Measurements from ENCODE around the gene PIR.

PIR gene

GRCh38 chrX:15493118-15493962 lies at the start of gene PIR:
Gene PIR (minus strand): TSS chrX:15493333. CDS start chrX:15491257, 2,076 bp downstream.
- peak; percentile 17 to 55 (median 29) for DNase-seq (ENCODE audit: low read depth in 3 of 3)

GRCh38 chrX:15530318-15530717 lies 37.2 kb upstream of the PIR start:
- no peak for DNase-seq (ENCODE audit: low read depth in 3 of 3)

- DNase-seq (ENCODE audit: low read depth in 3 of 3): no peak
Observed at GRCh38 chrX:15529165-15529564, 36.0 kb upstream of the PIR start.

GRCh38 chrX:15525664-15526416 lies 32.7 kb upstream of the PIR start:
- DNase-seq (ENCODE audit: low read depth in 3 of 3): no peak

GRCh38 chrX:15524417-15524816 lies 31.3 kb upstream of the PIR start:
- DNase-seq (ENCODE audit: low read depth in 3 of 3): no peak

- no peak for DNase-seq (ENCODE audit: low read depth in 3 of 3)
Observed at GRCh38 chrX:15523088-15523487, 30.0 kb upstream of the PIR start.

GRCh38 chrX:15522464-15522863 lies 29.3 kb upstream of the PIR start:
- no peak for DNase-seq (ENCODE audit: low read depth in 3 of 3)

- DNase-seq (ENCODE audit: low read depth in 3 of 3): no peak
Observed at GRCh38 chrX:15515931-15516330, 22.8 kb upstream of the PIR start.

GRCh38 chrX:15514279-15514678 lies 21.1 kb upstream of the PIR start:
- DNase-seq (ENCODE audit: low read depth in 3 of 3): no peak

- DNase-seq (ENCODE audit: low read depth in 3 of 3): no peak
Observed at GRCh38 chrX:15512401-15512965, 19.4 kb upstream of the PIR start.

GRCh38 chrX:15511563-15511962 lies 18.4 kb upstream of the PIR start:
- no peak for DNase-seq (ENCODE audit: low read depth in 3 of 3)

GRCh38 chrX:15509845-15510244 lies 16.7 kb upstream of the PIR start:
- DNase-seq (ENCODE audit: low read depth in 3 of 3): no peak

- no peak for DNase-seq (ENCODE audit: low read depth in 3 of 3)
Observed at GRCh38 chrX:15507005-15507404, 13.9 kb upstream of the PIR start.

- no peak for DNase-seq (ENCODE audit: low read depth in 3 of 3)
Observed at GRCh38 chrX:15505101-15505500, 12.0 kb upstream of the PIR start.

- DNase-seq (ENCODE audit: low read depth in 3 of 3): no peak
Observed at GRCh38 chrX:15504661-15505060, 11.5 kb upstream of the PIR start.

- DNase-seq (ENCODE audit: low read depth in 3 of 3): no peak
Observed at GRCh38 chrX:15501506-15501905, 8.4 kb upstream of the PIR start.

GRCh38 chrX:15500497-15500966 lies 7.4 kb upstream of the PIR start, which contains the start of gene BMX:
Gene BMX (plus strand): TSS chrX:15500807. CDS start chrX:15508354, 7,547 bp downstream.
- no peak for DNase-seq (ENCODE audit: low read depth in 3 of 3)

- no peak for DNase-seq (ENCODE audit: low read depth in 3 of 3)
Observed at GRCh38 chrX:15499976-15500375, 6.8 kb upstream of the PIR start.

- no peak for DNase-seq (ENCODE audit: low read depth in 3 of 3)
Observed at GRCh38 chrX:15498741-15499140, 5.6 kb upstream of the PIR start.

GRCh38 chrX:15497865-15498264 lies 4.7 kb upstream of the PIR start:
- peak in 2 of 3 donors; percentile 3 to 35 for DNase-seq (ENCODE audit: low read depth in 3 of 3)

- DNase-seq (ENCODE audit: low read depth in 3 of 3): no peak
Observed at GRCh38 chrX:15496824-15497223, 3.7 kb upstream of the PIR start.

- no peak for DNase-seq (ENCODE audit: low read depth in 3 of 3)
Observed at GRCh38 chrX:15495801-15496200, 2.7 kb upstream of the PIR start.
